Testis (tissue), 5 donors: Measurements from ENCODE around the gene NUDT3. TPM values are rescaled to one million over a fixed set of nuclear protein-coding genes. Genes with fewer than 3 reads are reported as not detected.
A peak's percentile ranks its signal among the peaks of the same experiment; 100 is the strongest.

Experiments used
- DNase-seq: peaks from one replicate; pipeline ENCODE4 v3.0.0-alpha.2; 2019
- H3K27ac ChIP-seq, 2 donors: fragments of 200-600 bp; sonication (generic); one replicate each; pipeline ENCODE4 v1.5.1; 2019
- H3K27me3 ChIP-seq: fragments of 200-600 bp; sonication (generic); one replicate; pipeline ENCODE4 v1.5.1; 2019
- H3K36me3 ChIP-seq: fragments of 200-600 bp; sonication (generic); one replicate; pipeline ENCODE4 v1.5.1; 2017; ENCODE audit warnings: low read depth; ENCODE audit errors: missing control alignments
- H3K4me1 ChIP-seq: fragments of 200-600 bp; sonication (generic); one replicate; pipeline ENCODE4 v1.5.1; 2019
- H3K4me3 ChIP-seq, 2 donors: fragments of 200-600 bp; sonication (generic); one replicate each; pipeline ENCODE4 v1.5.1; 2017 to 2019
- H3K9me3 ChIP-seq: fragments of 200-600 bp; sonication (generic); one replicate; pipeline ENCODE4 v1.5.1; 2017
- POLR2A ChIP-seq: fragments of 450-650 bp; IDR thresholded peaks from one replicate; pipeline ENCODE4 v1.6.1; 2017; ENCODE audit warnings: antibody characterized with exemption, mild to moderate bottlenecking, moderate library complexity
- WGBS, 2 donors: methylation state at CpG; one replicate each; pipeline ENCODE4 v1.1.5; 2018; 5-methylcytosine and 5-hydroxymethylcytosine counted together
- intact Hi-C: fragments of 100-400 bp; cut with DNase I; formaldehyde crosslinking; loops from one replicate; pipeline ENCODE4 v1.15.1; 2023; ENCODE audit warnings: low total_unique reads
- long read RNA-seq, 2 donors: transcript quantifications; one replicate each; lab custom pipeline, GENCODE V29; 2026
- polyA plus RNA-seq: library from polyadenylated mRNA; stranded (reverse); fragments of 350-450 nt; fragmentation: Illumina TruSeq; extraction: RNeasy Lipid Tissue Mini Kit (QIAGEN cat#74804); gene quantifications from one replicate; pipeline ENCODE4 v1.2.3, GENCODE V29; 2014; ENCODE audit warnings: low read depth, low replicate concordance; ENCODE audit not compliant: insufficient read depth
- total RNA-seq, 2 donors: library from RNA; depleted of rRNA; stranded (reverse); fragments of >200 nt; gene quantifications; one replicate each; pipeline ENCODE4 v1.2.3, GENCODE V29; 2016
- TF ChIP-seq, protein P1 (sequence below), 3 experiments: fragments of 450-650 bp in 2 of 3; fragments of 200-600 bp in 1 of 3; sonication (generic) in 1 of 3; IDR thresholded peaks; one replicate each; pipeline ENCODE4 v1.5.1; 2016 to 2019; ENCODE audit warnings: antibody characterized with exemption in 3 of 3, mild to moderate bottlenecking in 2 of 3, moderate library complexity in 1 of 3

NUDT3 gene
- 10 to 100 TPM; 24.0 to 28.3 TPM for total RNA-seq
- polyA plus RNA-seq = 18.7 TPM
- long read RNA-seq, donor 1, full-length matches to known transcripts = 25 of 31 reads
- long read RNA-seq, donor 1, partial matches to known transcripts = 6 of 31 reads
- long read RNA-seq, donor 1, other reads (novel, unspliced or antisense) = 0 of 31 reads
- long read RNA-seq, donor 2, full-length matches to known transcripts = 16 of 16 reads
- long read RNA-seq, donor 2, partial matches to known transcripts = 0 of 16 reads
- long read RNA-seq, donor 2, other reads (novel, unspliced or antisense) = 0 of 16 reads

DNA sequence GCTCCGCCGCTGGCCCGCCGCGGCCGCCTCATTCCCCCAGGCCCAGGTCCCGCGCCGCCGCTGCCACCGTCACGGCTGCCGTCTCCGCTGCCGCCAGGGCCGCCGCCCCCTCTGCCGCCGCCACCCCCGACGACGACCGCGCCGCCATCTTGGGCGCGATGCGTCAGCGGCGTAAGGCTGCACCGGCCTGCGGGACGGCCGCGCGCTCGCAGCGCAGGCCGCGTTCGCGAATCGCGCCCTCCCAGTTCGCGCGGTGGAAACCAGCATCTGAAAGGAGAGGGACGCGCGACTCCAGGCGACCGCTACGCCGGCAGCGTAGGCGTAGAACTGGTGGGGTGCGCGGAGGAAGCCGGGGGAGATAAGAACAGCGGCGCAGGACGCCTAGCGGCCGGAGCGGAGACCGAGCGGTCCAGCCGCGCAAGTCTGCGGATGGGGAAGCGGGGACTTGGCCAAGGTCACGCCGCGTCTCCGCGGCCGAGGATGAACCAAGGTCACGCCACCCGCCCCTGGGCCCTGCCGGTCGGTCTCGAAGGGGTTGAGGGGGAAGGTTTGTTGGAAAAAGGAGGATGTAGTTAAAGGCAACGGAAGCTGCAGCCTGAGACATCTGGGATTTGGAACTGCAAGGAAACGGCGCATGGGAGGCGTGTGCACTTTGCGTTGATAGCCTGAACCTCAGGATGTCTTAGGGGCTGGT lies at the start of gene NUDT3:
TSS of gene NUDT3 (minus strand) at position 173 of the 694 bp plus-strand sequence. CDS start 307 bp downstream, outside the sequence.
- intact Hi-C loops = no loop called here
- TF ChIP-seq, protein P1, sequence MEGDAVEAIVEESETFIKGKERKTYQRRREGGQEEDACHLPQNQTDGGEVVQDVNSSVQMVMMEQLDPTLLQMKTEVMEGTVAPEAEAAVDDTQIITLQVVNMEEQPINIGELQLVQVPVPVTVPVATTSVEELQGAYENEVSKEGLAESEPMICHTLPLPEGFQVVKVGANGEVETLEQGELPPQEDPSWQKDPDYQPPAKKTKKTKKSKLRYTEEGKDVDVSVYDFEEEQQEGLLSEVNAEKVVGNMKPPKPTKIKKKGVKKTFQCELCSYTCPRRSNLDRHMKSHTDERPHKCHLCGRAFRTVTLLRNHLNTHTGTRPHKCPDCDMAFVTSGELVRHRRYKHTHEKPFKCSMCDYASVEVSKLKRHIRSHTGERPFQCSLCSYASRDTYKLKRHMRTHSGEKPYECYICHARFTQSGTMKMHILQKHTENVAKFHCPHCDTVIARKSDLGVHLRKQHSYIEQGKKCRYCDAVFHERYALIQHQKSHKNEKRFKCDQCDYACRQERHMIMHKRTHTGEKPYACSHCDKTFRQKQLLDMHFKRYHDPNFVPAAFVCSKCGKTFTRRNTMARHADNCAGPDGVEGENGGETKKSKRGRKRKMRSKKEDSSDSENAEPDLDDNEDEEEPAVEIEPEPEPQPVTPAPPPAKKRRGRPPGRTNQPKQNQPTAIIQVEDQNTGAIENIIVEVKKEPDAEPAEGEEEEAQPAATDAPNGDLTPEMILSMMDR (IDR thresholded peaks at IDR 0.05) = peak; percentile 59 to 83 (median 80)
- TF ChIP-seq POLR2A = no peak
- Histone ChIP-seq H3K4me1 (peaks cover 16% of the 10 kb centered on the region), H3K27ac (peak within 1 kb of the TSS; percentile 95 to 96), H3K9me3 (no peaks in the 10 kb centered on the region), H3K36me3 (no peaks in the 10 kb centered on the region), H3K27me3 (no peaks in the 10 kb centered on the region), H3K4me3 (peak within 1 kb of the TSS; percentile 87 to 96)
- 0% methylated on average over 31 to 64 of the region's 87 CpGs for WGBS, 2 donors
- DNase-seq = peak; percentile 95

DNA sequence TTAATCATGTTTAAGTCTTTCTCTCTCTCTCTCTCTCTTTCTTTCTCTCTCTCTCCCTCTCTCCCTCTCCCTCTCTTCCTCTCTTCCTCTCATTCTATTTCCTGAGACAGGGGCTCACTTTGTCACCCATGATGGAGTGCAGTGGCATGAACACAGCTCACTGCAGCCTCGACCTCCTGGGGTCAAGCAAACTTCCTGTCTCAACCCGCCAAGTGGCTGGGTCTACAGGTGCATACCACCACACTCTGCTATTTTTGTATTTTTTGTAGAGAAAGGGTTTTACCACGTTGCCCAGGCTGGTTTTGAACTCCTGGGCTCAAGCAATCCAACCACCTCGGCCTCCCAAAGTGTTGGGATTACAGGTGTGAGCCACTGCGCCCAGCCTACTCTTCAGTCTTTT lies 49.1 kb upstream of the NUDT3 start:
- TF ChIP-seq POLR2A = no peak
- TF ChIP-seq, protein P1 (IDR thresholded peaks at IDR 0.05) = no peak
- 74 to 82% methylated on average over 5 of the region's 5 CpGs for WGBS, 2 donors
- Histone ChIP-seq H3K4me3 (no peak overlapping the region), H3K27ac (no peak overlapping the region), H3K9me3 (no peaks in the 10 kb centered on the region), H3K36me3 (no peaks in the 10 kb centered on the region), H3K27me3 (no peaks in the 10 kb centered on the region), H3K4me1 (no peaks in the 10 kb centered on the region)
- DNase-seq = no peak
- intact Hi-C loops = no loop called here

DNA sequence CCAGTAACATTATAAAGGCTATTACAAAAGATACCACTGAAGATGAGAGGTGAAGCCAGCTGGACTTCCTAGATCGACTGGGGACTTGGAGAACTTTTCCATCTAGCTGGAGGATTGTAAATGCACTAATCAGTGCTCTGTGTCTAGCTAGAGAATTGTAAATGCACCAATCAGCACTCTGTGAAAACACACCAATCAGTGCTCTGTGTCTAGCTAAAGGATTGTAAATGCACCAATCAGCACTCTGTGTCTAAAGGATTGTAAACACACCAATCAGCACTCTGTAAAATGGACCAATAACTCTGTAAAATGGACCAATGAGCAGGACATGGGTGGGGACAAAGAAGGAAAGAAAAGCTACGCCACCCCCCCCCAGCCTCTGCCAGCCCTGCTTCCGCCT lies 47.0 kb upstream of the NUDT3 start:
- H3K9me3 ChIP-seq = no peaks in the 10 kb centered on the region
- H3K27ac ChIP-seq = no peak overlapping the region
- H3K36me3 ChIP-seq = no peaks in the 10 kb centered on the region
- intact Hi-C loops = no loop called here
- no peak for DNase-seq
- TF ChIP-seq, protein P1 (IDR thresholded peaks at IDR 0.05) = no peak
- TF ChIP-seq POLR2A = no peak
- no peak overlapping the region for H3K4me3 ChIP-seq
- H3K27me3 ChIP-seq = no peaks in the 10 kb centered on the region
- H3K4me1 ChIP-seq = no peaks in the 10 kb centered on the region
- WGBS, 2 donors = 96 to 97% methylated on average over 2 of the region's 3 CpGs

DNA sequence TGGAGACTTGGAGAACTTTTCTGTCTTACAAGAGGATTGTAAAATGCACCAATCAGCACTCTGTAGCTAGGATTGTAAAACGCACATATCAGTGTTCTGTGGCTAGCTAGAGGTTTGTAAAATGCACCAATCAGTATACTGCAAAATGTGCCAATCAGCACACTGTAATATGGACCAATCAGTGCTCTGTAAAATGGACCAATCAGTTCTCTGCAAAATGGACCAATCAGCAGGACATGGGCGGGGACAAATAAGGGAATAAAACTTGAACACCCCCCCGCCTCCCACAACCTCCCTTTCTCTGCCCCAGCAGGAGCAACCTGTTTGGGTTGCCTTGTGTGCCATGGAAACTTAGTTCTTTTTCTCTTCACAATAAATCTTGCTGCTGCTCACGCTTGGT lies 46.2 kb upstream of the NUDT3 start:
- intact Hi-C loops = no loop called here
- H3K27ac ChIP-seq = no peak overlapping the region
- no peaks in the 10 kb centered on the region for H3K4me1 ChIP-seq
- no peaks in the 10 kb centered on the region for H3K27me3 ChIP-seq
- WGBS, 2 donors = 55 to 85% methylated on average over 4 of the region's 4 CpGs
- no peak overlapping the region for H3K4me3 ChIP-seq
- TF ChIP-seq, protein P1 (IDR thresholded peaks at IDR 0.05) = no peak
- no peak for TF ChIP-seq POLR2A
- peak; percentile 38 for DNase-seq
- no peaks in the 10 kb centered on the region for H3K36me3 ChIP-seq
- H3K9me3 ChIP-seq = no peaks in the 10 kb centered on the region
